ENCODE data around the gene LEFTY2. TPM values are rescaled to one million over a fixed set of nuclear protein-coding genes. Genes with fewer than 3 reads are reported as not detected.

LEFTY2 gene
- total RNA-seq, 1 donor from 2014 or later = not detected

GRCh38 chr1:225917536-225917935, 23.5 kb downstream of the LEFTY2 start:
- H3K4me3 ChIP-seq (ENCODE audit: low read depth, low read length) = no peak overlapping the region
- TF ChIP-seq CTCF (IDR thresholded peaks at IDR 0.05; ENCODE audit: insufficient read depth, low read length, severe bottlenecking) = no peak
- DNase-seq (ENCODE audit: low read depth) (peak; percentile 99), FAIRE-seq (peak; percentile 95)
- peaks cover 19% of the 10 kb centered on the region for H3K36me3 ChIP-seq (ENCODE audit: control insufficient read depth, insufficient read depth, low read length)
- H3K27me3 ChIP-seq (ENCODE audit: control insufficient read depth, insufficient read depth, low read length) = no peaks in the 10 kb centered on the region

GRCh38 chr1:225917101-225917500, 23.9 kb downstream of the LEFTY2 start:
- DNase-seq (ENCODE audit: low read depth) (no peak), FAIRE-seq (no peak)
- Histone ChIP-seq H3K27me3 (ENCODE audit: control insufficient read depth, insufficient read depth, low read length) (no peaks in the 10 kb centered on the region), H3K4me3 (ENCODE audit: low read depth, low read length) (no peak overlapping the region), H3K36me3 (ENCODE audit: control insufficient read depth, insufficient read depth, low read length) (peaks cover 18% of the 10 kb centered on the region)
- no peak for TF ChIP-seq CTCF (IDR thresholded peaks at IDR 0.05; ENCODE audit: insufficient read depth, low read length, severe bottlenecking)

- Histone ChIP-seq H3K27me3 (ENCODE audit: control insufficient read depth, insufficient read depth, low read length) (no peaks in the 10 kb centered on the region), H3K36me3 (ENCODE audit: control insufficient read depth, insufficient read depth, low read length) (peaks cover 5% of the 10 kb centered on the region), H3K4me3 (ENCODE audit: low read depth, low read length) (no peak overlapping the region)
- no peak for TF ChIP-seq CTCF (IDR thresholded peaks at IDR 0.05; ENCODE audit: insufficient read depth, low read length, severe bottlenecking)
- DNase-seq (ENCODE audit: low read depth) = peak; percentile 61
- no peak for FAIRE-seq
Observed at GRCh38 chr1:225915538-225915991, 25.5 kb downstream of the LEFTY2 start.

GRCh38 chr1:225914947-225915346, 26.1 kb downstream of the LEFTY2 start:
- Histone ChIP-seq H3K4me3 (ENCODE audit: low read depth, low read length) (no peak overlapping the region), H3K27me3 (ENCODE audit: control insufficient read depth, insufficient read depth, low read length) (no peaks in the 10 kb centered on the region), H3K36me3 (ENCODE audit: control insufficient read depth, insufficient read depth, low read length) (peaks cover 2% of the 10 kb centered on the region)
- TF ChIP-seq CTCF (IDR thresholded peaks at IDR 0.05; ENCODE audit: insufficient read depth, low read length, severe bottlenecking) = no peak
- FAIRE-seq (no peak), DNase-seq (ENCODE audit: low read depth) (no peak)

- no peak for TF ChIP-seq CTCF (IDR thresholded peaks at IDR 0.05; ENCODE audit: insufficient read depth, low read length, severe bottlenecking)
- Histone ChIP-seq H3K4me3 (ENCODE audit: low read depth, low read length) (no peak overlapping the region), H3K27me3 (ENCODE audit: control insufficient read depth, insufficient read depth, low read length) (no peaks in the 10 kb centered on the region), H3K36me3 (ENCODE audit: control insufficient read depth, insufficient read depth, low read length) (peaks cover 2% of the 10 kb centered on the region)
- FAIRE-seq (no peak), DNase-seq (ENCODE audit: low read depth) (no peak)
Observed at GRCh38 chr1:225914391-225914790, 26.6 kb downstream of the LEFTY2 start.

All from bronchial epithelial cell (primary cell).